Peyer's patch (tissue), 4 donors: Measurements from ENCODE around the gene NOS3.

Source experiments
- POLR2A ChIP-seq, 2 donors: fragments of 450-650 bp; IDR thresholded peaks; one replicate each; pipeline ENCODE4 v1.5.1; 2017; ENCODE audit warnings: antibody characterized with exemption in 2 of 2, mild to moderate bottlenecking in 2 of 2, moderate library complexity in 2 of 2
- TF ChIP-seq, protein P1 (sequence below), 6 experiments: fragments of 450-650 bp in 4 of 6; fragments of 200-600 bp in 2 of 6; sonication (generic) in 1 of 6; IDR thresholded peaks; one replicate each; pipeline ENCODE4 v1.5.1; 2017 to 2019; ENCODE audit warnings: antibody characterized with exemption in 6 of 6, mild to moderate bottlenecking in 3 of 6, moderate library complexity in 1 of 6

DNA sequence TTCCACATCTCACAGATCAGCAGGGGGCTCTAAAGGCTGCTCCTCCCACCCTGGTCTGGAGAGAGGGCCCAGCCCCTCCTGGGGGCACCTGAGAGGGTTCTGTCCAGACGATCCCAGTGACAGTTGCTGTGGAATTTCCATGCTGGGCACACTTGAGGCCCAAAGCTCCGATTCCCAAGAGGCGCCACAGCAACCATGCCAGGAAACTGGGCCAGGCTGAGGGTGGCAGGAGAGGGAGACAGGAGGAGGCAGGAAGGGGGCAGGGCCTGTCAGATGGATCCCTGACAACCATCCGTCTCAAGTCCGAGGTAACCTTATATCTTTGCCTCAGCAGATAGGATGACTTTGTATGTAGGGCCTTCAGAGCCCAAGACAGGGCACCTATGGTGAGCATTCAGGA lies 4.3 kb upstream of the NOS3 start:
- TF ChIP-seq, protein P1, sequence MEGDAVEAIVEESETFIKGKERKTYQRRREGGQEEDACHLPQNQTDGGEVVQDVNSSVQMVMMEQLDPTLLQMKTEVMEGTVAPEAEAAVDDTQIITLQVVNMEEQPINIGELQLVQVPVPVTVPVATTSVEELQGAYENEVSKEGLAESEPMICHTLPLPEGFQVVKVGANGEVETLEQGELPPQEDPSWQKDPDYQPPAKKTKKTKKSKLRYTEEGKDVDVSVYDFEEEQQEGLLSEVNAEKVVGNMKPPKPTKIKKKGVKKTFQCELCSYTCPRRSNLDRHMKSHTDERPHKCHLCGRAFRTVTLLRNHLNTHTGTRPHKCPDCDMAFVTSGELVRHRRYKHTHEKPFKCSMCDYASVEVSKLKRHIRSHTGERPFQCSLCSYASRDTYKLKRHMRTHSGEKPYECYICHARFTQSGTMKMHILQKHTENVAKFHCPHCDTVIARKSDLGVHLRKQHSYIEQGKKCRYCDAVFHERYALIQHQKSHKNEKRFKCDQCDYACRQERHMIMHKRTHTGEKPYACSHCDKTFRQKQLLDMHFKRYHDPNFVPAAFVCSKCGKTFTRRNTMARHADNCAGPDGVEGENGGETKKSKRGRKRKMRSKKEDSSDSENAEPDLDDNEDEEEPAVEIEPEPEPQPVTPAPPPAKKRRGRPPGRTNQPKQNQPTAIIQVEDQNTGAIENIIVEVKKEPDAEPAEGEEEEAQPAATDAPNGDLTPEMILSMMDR (IDR thresholded peaks at IDR 0.05): no peak
- TF ChIP-seq POLR2A (IDR thresholded peaks at IDR 0.05): no peak
